Measurements from ENCODE around the gene SLC41A1.
"Not testable (repeated sequence)": the region's sequence is repeated elsewhere in the genome, so short reads cannot be mapped to it uniquely, and the experiment has no call there.

SLC41A1 gene

DNA sequence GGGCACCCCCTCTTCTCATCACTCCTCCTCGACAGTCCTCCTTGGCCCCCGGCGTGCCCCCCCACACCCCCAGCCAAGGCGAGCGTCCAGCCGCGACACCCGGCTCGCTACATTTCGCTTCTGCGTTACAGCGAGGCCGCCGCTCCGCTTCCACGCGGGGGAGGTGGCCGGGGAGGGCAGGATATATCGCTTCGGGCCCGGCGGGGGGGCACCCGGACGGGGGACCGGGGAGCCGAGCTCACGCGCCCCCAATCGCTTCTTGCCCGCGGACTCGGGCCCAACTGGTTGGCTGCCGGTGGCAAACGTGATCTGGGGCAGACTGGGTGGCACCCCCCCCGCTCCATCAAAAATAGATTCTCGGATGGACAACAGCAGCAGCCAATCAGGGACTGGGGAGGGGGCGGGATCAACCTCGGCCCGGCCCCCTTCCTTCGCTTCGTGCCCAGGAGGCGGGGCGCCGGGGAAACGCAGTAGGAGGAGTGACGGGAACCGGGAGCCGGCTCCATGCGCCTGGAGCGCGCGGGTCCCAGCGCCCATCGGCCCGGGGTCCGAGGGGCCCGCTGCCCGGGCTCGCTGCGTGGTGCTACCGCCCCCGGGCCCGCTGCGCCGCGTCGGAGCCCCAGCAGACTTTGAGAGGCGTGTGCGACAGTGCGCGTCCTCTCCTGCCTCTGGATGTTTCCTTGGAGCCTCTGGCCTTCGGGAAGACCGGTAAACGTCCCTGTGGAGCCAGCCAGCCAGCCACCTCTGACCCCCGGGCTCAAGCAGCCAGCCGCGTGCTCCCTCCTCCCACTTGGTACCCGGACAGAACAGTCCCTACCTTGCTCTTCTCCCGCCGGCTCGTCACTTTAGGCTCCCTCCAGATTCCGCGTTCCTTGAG lies at the start of gene SLC41A1:
SLC41A1 (minus strand) TSS at position 321 of the 877 bp plus-strand sequence. CDS start 2,757 bp downstream, outside the sequence.
- peak; percentile 82 to 86 for DNase-seq

DNA sequence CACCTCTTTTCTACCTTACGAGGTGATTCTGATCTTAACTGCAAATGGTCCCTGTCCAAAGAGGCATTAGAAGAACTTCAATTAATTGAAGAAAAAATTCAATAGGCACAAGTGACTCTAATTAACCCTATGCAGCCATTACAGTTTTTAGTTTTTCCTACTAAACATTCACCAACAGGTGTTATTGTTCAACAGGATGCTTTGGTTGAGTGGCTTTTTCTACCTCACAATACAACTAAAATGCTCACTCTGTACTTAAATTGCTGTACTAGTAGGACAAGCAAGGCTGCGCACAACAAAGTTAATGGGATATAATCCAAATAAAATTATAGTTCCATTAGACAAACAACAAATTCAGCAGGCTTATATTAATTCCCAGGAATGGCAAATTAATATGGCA lies 48.5 kb upstream of the SLC41A1 start:
- DNase-seq = no peak

DNA sequence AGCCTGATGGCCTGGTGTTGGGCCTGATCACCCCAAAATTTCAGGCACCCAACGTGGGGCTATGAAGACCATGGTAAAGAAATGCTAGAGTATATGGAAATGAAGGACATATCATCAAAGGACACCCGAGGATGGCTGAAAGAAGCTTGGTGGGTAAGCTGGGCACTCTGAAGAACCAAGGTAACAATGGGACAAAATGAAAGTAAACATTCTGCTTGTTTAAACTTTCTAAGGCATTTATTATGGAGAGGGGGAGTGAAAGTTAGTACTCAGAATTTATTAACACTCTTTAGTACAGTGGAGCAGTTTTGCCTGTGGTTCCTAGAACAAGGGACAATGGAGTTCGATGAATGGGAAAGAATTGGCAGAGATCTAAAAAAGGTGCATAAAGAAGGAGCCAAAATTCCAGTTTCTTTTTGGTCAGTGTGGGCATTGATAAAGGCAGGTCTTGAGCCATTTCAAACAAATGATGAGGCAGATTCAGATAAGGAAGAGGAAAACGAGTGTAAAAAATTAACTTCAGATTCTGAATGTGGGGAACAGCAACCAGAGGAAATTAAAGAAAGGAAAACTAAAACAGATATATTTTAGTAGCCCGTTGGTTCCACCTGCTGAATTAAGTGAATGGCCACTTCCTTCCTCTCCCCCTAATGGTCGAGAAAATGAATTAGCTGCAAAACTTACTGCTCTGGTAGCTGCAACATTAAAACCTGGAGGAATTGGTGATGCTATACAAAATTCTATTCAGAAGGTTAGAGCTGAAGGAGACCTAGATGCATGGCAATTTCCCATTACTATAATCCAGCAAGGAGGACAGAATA lies 45.4 kb upstream of the SLC41A1 start:
- DNase-seq = no peak

GRCh38 chr1:205857501-205857900 lies 44.5 kb upstream of the SLC41A1 start:
- not testable (repeated sequence) for DNase-seq

DNA sequence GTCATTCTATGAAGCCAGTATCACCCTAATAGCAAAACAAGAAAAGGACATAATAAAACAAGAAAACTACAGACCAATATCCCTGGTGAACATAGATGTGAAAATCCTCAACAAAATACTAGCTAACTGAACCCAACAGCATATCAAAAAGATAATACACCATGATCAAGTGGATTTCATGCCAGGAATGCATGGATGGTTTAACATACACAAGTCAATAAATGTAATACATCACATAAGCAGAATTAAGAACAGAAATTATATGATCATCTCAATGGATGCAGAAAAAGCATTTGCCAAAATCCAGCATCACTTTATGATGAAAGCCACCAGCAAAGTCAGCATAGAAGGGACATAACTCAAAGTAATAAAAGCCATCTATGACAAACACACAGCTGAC lies 43.4 kb upstream of the SLC41A1 start:
- no peak for DNase-seq

- no peak for DNase-seq
These were observed 40.0 kb upstream of the SLC41A1 start for GRCh38 chr1:205852969-205853368.

GRCh38 chr1:205851993-205852392 lies 39.0 kb upstream of the SLC41A1 start:
- no peak for DNase-seq

GRCh38 chr1:205849619-205850355 lies 36.8 kb upstream of the SLC41A1 start, which contains the start of gene PM20D1:
PM20D1 (minus strand) TSS chr1:205850132; CDS start chr1:205850072, 60 bp downstream.
- DNase-seq = peak; percentile 30 to 52

GRCh38 chr1:205843036-205843859 lies 30.2 kb upstream of the SLC41A1 start:
- DNase-seq = no peak

- no peak for DNase-seq
These were observed 29.2 kb upstream of the SLC41A1 start for GRCh38 chr1:205842229-205842628.

GRCh38 chr1:205840146-205840923 lies 27.3 kb upstream of the SLC41A1 start:
- DNase-seq = no peak

DNA sequence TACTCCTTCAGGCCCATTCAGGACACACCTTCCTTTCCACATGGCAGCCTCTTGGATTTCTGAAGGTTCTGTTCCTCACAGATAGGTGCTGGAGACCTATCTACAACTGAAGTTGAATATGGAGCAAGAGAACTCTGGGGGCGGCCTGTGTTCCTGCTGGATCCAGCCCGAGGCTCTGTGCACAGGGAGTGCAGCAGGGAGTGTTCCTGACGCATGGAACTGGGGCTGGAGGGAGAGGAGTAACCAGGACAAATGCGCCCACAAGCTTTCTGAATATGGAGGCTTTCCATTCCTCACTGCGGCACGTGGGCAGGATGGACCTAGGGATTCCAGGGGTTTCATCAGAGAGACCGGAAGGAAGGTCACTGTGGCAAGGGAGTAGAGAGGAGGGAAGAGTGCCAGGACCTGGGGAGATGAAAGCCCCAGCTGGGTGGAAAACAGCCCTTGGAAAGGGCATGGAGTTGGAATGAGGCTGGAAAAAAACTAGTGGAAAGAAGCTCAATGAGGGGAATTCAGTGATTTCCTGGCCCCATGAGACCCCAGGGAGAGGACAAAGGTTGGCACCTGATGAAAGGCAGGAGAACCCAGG lies 24.5 kb upstream of the SLC41A1 start:
- DNase-seq = no peak

DNA sequence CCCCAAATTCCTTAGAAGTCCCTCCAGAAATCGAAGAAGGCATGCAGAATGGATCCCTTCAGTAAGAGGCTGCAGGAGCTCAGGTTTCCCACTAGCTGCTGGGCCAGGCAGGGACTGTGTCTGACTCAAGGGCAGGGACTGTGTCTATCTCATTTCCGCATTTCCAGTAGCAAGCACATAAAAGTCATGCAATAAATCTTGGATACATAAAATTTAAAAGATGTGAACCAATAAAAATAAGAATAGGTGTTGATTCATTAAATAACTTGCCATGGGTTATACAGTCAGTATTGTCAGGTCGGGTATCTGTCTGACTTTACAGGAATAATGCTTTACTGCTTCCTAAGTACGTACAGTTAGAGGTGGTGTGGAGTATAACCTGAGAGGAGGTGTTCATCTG lies 21.8 kb upstream of the SLC41A1 start:
- DNase-seq = no peak

- peak in 1 of 2 experiments; percentile 53 for DNase-seq
These were observed 19.3 kb upstream of the SLC41A1 start for GRCh38 chr1:205832326-205832751.

DNA sequence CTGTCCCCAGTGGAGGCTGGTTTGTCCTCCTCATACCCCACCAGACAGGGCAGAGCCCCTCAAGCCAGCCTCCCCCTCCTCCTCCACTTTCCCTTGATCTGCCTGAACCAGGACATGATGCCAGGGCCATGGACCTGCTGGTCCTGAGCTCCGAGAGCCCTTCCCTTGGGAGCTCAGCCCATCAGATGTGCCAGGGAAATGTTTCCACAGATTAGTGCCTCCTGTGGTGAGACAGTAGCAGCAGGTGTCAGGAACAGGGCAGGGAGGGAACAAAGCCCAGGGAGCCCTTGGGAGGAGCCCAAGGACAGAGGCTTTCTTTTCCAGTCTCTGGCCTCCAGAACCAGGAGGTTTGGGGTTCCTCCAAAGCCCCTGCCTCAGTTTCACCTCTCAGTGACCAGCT lies 14.6 kb upstream of the SLC41A1 start:
- no peak for DNase-seq

DNA sequence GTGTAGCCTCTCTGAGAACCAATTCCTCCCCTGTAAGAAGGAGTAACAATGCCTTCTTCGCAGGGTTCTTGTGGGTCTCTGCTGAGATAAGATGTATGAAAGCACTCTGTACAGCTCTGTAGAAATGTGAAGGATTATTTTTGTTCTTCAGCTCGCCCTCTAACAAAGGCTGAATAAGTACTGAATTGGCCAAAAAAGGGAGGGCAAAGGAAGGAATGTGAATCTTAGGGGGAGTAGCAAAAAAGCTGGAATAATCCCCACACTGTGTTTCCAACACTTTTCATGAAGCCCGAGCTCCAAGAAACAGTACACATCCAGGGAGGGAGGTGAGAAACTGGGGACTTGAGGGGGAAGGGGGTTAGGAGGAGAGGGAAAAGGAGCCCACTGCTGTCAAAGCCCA lies 14.0 kb upstream of the SLC41A1 start:
- DNase-seq = no peak

DNA sequence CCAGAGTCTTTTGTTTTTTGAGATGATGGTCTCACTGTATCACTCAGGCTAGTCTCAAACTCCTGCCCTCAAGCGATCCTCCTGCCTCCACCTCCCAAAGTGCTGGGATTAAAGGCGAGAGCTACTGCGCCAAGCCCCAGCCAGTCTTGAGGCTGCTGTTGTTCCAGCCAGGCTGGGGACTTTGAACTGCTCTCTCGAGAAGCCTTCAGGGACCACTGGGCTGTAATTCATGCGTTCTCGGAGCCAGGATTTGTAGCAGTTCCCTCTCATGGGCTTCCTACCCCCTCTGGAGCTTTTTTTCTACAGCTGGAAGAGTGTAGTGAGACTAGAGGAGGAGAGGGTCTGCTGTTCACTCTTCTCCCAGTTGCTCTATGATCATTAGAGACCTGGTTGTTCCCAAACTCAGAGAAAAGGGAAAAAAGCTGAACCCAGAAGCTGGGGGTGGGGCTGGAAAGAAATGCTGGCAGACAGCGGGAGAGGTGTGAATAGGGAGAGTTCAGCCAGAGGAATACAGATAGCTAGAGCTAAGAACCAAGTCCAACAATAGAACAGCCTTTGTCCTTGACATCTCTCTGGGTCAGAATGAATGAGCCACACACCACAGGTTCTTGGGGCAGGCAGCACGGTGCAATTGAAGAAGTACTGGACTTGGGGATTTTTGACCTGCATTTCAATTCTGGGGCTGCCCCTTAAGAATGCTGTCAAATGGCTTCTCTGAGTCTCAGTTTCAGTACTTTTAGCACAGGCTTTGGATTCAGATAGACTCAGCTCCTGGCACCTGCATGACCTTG lies 13.2 kb upstream of the SLC41A1 start:
- DNase-seq = no peak

- DNase-seq = no peak
These were observed 11.2 kb upstream of the SLC41A1 start for GRCh38 chr1:205824180-205824579.

DNA sequence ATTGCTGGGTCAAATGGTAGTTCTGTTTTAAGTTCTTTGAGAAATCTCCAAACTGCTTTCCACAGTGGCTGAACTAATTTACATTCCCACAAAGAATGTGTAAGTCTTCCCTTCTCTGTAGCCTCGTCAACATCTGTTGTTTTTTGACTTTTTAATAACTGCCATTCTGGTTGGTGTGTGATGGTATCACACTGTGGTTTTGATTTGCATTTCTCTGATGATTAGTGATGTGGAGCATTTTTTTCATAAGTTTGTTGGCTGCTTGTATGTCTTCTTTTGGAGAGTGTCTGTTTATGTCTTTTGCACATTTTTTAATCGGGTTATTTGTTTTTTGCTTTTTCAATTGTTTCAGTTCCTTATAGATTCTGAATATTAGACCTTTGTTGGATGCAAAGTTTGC lies 10.3 kb upstream of the SLC41A1 start:
- DNase-seq = not testable (repeated sequence)

DNA sequence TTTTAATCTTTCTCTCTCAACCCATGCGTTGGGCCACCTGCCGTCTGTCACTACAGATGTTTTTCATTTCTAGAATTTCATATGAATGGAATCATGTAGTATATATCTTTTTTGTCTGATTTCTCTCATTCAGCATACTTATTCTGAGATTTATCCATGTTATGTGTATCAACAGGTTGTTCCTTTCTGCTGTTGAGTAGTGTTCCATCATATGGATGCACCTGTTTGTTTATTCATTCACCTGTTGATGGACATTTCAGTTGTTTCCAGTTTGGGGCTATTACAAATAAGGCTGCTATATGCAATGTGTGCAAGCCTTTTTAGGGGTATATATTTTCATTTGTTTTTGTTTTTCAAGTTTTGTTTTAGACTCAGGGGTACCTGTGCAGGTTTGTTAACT lies 9.4 kb upstream of the SLC41A1 start:
- DNase-seq = no peak

Data from SHP77 (cell line).